ENCODE measurements around the gene PSMB4. TPM values are rescaled to one million over a fixed set of nuclear protein-coding genes. Genes with fewer than 3 reads are reported as not detected.
"Not testable (repeated sequence)": the region's sequence is repeated elsewhere in the genome, so short reads cannot be mapped to it uniquely, and the experiment has no call there.

Gene PSMB4
- total RNA-seq, 1 experiment from 2014 or later = 703 TPM

GRCh38 chr1:151372058-151372934 lies 27.1 kb upstream of the PSMB4 start, which contains the start of gene SELENBP1:
Gene SELENBP1 (minus strand): TSS chr1:151372705. CDS start chr1:151372641, 64 bp downstream.
- Histone ChIP-seq H3K27me3 (no peaks in the 10 kb centered on the region), H3K9me3 (no peaks in the 10 kb centered on the region), H3K4me3 (peak within 1 kb of the TSS; percentile 30), H3K36me3 (no peaks in the 10 kb centered on the region)
- DNase-seq = peak; percentile 62

- H3K4me3 ChIP-seq = no peak overlapping the region
- H3K27me3 ChIP-seq = no peaks in the 10 kb centered on the region
- no peaks in the 10 kb centered on the region for H3K9me3 ChIP-seq
- no peak for DNase-seq
- no peaks in the 10 kb centered on the region for H3K36me3 ChIP-seq
These were observed 26.2 kb upstream of the PSMB4 start for GRCh38 chr1:151373196-151373595.

GRCh38 chr1:151377150-151377884 lies 22.1 kb upstream of the PSMB4 start:
- H3K36me3 ChIP-seq = no peaks in the 10 kb centered on the region

GRCh38 chr1:151384584-151384983 lies 14.8 kb upstream of the PSMB4 start:
- no peaks in the 10 kb centered on the region for H3K9me3 ChIP-seq
- no peak overlapping the region for H3K4me3 ChIP-seq
- no peaks in the 10 kb centered on the region for H3K27me3 ChIP-seq
- DNase-seq = no peak
- no peaks in the 10 kb centered on the region for H3K36me3 ChIP-seq

More at GRCh38 chr1:151377150-151377884, 22.1 kb upstream of the PSMB4 start:
- Histone ChIP-seq H3K4me3 (no peak overlapping the region), H3K27me3 (no peaks in the 10 kb centered on the region), H3K9me3 (no peaks in the 10 kb centered on the region)
- no peak for DNase-seq

GRCh38 chr1:151386002-151386401 lies 13.4 kb upstream of the PSMB4 start:
- H3K4me3 ChIP-seq = no peak overlapping the region
- H3K27me3 ChIP-seq = no peaks in the 10 kb centered on the region
- H3K36me3 ChIP-seq = no peaks in the 10 kb centered on the region
- H3K9me3 ChIP-seq = no peaks in the 10 kb centered on the region
- DNase-seq = no peak

- not testable (repeated sequence) for H3K36me3 ChIP-seq, H3K4me3 ChIP-seq
These were observed 8.9 kb upstream of the PSMB4 start for GRCh38 chr1:151390221-151391078.

GRCh38 chr1:151391079-151391563 lies 8.3 kb upstream of the PSMB4 start:
- Histone ChIP-seq H3K27me3 (no peaks in the 10 kb centered on the region), H3K9me3 (peaks cover 9% of the 10 kb centered on the region), H3K4me3 (no peak overlapping the region), H3K36me3 (no peaks in the 10 kb centered on the region)
- no peak for DNase-seq

More at GRCh38 chr1:151390221-151391078, 8.9 kb upstream of the PSMB4 start:
- DNase-seq, H3K27me3 ChIP-seq, H3K9me3 ChIP-seq: not testable (repeated sequence)

GRCh38 chr1:151393583-151393982 lies 5.8 kb upstream of the PSMB4 start:
- no peak overlapping the region for H3K4me3 ChIP-seq
- H3K9me3 ChIP-seq = peaks cover 9% of the 10 kb centered on the region
- H3K27me3 ChIP-seq = no peaks in the 10 kb centered on the region; the same call in 1 of the 2 replicates
- no peak for DNase-seq
- H3K36me3 ChIP-seq = no peaks in the 10 kb centered on the region

- H3K27me3 ChIP-seq, DNase-seq, H3K4me3 ChIP-seq, H3K9me3 ChIP-seq: not testable (repeated sequence)
- H3K36me3 ChIP-seq = peaks cover 20% of the 10 kb centered on the region
These were observed 3.1 kb upstream of the PSMB4 start for GRCh38 chr1:151396265-151396664.

GRCh38 chr1:151401125-151401788 lies 1.9 kb downstream of the PSMB4 start:
- Histone ChIP-seq H3K36me3 (peaks cover 55% of the 10 kb centered on the region), H3K4me3 (peak overlapping the region; percentile 100), H3K9me3 (no peaks in the 10 kb centered on the region), H3K27me3 (no peaks in the 10 kb centered on the region; the same call in 1 of the 2 replicates)
- no peak for DNase-seq

- Histone ChIP-seq H3K36me3 (peaks cover 60% of the 10 kb centered on the region), H3K4me3 (no peak overlapping the region)
- DNase-seq = no peak
These were observed 2.5 kb downstream of the PSMB4 start for GRCh38 chr1:151401860-151402259.

GRCh38 chr1:151402764-151403163 lies 3.4 kb downstream of the PSMB4 start:
- no peak for DNase-seq
- H3K36me3 ChIP-seq = peaks cover 68% of the 10 kb centered on the region
- H3K9me3 ChIP-seq = no peaks in the 10 kb centered on the region
- no peaks in the 10 kb centered on the region; the same call in 1 of the 2 replicates for H3K27me3 ChIP-seq
- H3K4me3 ChIP-seq = no peak overlapping the region

More at GRCh38 chr1:151401860-151402259, 2.5 kb downstream of the PSMB4 start:
- no peaks in the 10 kb centered on the region; the same call in 1 of the 2 replicates for H3K27me3 ChIP-seq
- H3K9me3 ChIP-seq = no peaks in the 10 kb centered on the region

GRCh38 chr1:151403612-151404011 lies 4.2 kb downstream of the PSMB4 start:
- Histone ChIP-seq H3K27me3 (no peaks in the 10 kb centered on the region; the same call in 1 of the 2 replicates), H3K4me3 (no peak overlapping the region), H3K36me3 (peaks cover 74% of the 10 kb centered on the region), H3K9me3 (no peaks in the 10 kb centered on the region)
- no peak for DNase-seq

- no peaks in the 10 kb centered on the region for H3K27me3 ChIP-seq
- peaks cover 81% of the 10 kb centered on the region for H3K36me3 ChIP-seq
- H3K9me3 ChIP-seq = no peaks in the 10 kb centered on the region
- no peak overlapping the region for H3K4me3 ChIP-seq
- no peak for DNase-seq
These were observed 6.0 kb downstream of the PSMB4 start for GRCh38 chr1:151405187-151405951.

- peaks cover 81% of the 10 kb centered on the region for H3K36me3 ChIP-seq
- H3K4me3 ChIP-seq = no peak overlapping the region
- no peak for DNase-seq
- H3K9me3 ChIP-seq = no peaks in the 10 kb centered on the region
- H3K27me3 ChIP-seq = no peaks in the 10 kb centered on the region
These were observed 6.8 kb downstream of the PSMB4 start for GRCh38 chr1:151406176-151406575.
